K562 (cell line): Measurements from ENCODE around the gene LAMB4. TPM values are rescaled to one million over a fixed set of nuclear protein-coding genes. Genes with fewer than 3 reads are reported as not detected.

ENCODE experiments used
- CAMTA2 ChIP-seq: fragments of 250-450 bp; sonication (Bioruptor Pico); conservative IDR thresholded peaks from 2 replicates; pipeline ENCODE4 v1.5.1; 2022
- CBFA2T3 ChIP-seq: fragments of 450-650 bp; IDR thresholded peaks from 2 replicates; pipeline ENCODE4 v1.6.1; 2017
- CEBPG ChIP-seq, 3 experiments: fragments of 200-800 bp in 1 of 3; sonication (Bioruptor generic) in 1 of 3; sonication (generic) in 1 of 3; formaldehyde crosslinking in 1 of 3; IDR thresholded peaks in 2 of 3; conservative IDR thresholded peaks in 1 of 3; 2 replicates each; pipeline versions ENCODE4 v1.6.1 to v1.8.0; 2016 to 2022; ENCODE audit warnings: missing compliant biosample characterization in 2 of 3, missing genetic modification characterization in 2 of 3, mild to moderate bottlenecking in 1 of 3, missing genetic modification reagents in 1 of 3
- ETV6 ChIP-seq, 3 experiments: fragments of 150-350 bp in 1 of 3; sonication (generic) in 1 of 3; formaldehyde crosslinking in 1 of 3; IDR thresholded peaks; 2 replicates each; pipeline versions ENCODE4 v1.6.1 to v1.8.0; 2014 to 2022; ENCODE audit warnings: borderline replicate concordance in 2 of 3, low read depth in 2 of 3, antibody characterized with exemption in 1 of 3, low read length in 1 of 3, mild to moderate bottlenecking in 1 of 3, missing genetic modification reagents in 1 of 3
- FOSL1 ChIP-seq: fragments of 200-800 bp; sonication (Bioruptor generic); conservative IDR thresholded peaks from 2 replicates; pipeline ENCODE4 v1.6.1; 2016; ENCODE audit warnings: missing genetic modification characterization, missing compliant biosample characterization
- FOXM1 ChIP-seq, 2 experiments: fragments of 450-650 bp in 1 of 2; sonication (generic) in 1 of 2; formaldehyde crosslinking in 1 of 2; IDR thresholded peaks; 2 replicates each; pipeline versions ENCODE4 v1.6.1 to v1.9.0; 2017 to 2022; ENCODE audit warnings: low read depth in 2 of 2, mild to moderate bottlenecking in 2 of 2, missing genetic modification reagents in 1 of 2, moderate library complexity in 1 of 2
- HIVEP1 ChIP-seq: fragments of 250-450 bp; sonication (Bioruptor Pico); IDR thresholded peaks from 2 replicates; pipeline ENCODE4 v1.4.0; 2020; ENCODE audit warnings: mild to moderate bottlenecking
- NEUROD1 ChIP-seq: fragments of 150-350 bp; IDR thresholded peaks from 2 replicates; pipeline ENCODE4 v1.6.1; 2014; ENCODE audit warnings: borderline replicate concordance, low read length, low read depth; ENCODE audit not compliant: partially characterized antibody
- RAD51 ChIP-seq: fragments of 450-650 bp; IDR thresholded peaks from 2 replicates; pipeline ENCODE4 v1.7.1; 2016; ENCODE audit warnings: low read depth, mild to moderate bottlenecking, borderline replicate concordance
- RNF2 ChIP-seq: sonication (generic); IDR thresholded peaks from 2 replicates; pipeline ENCODE4 v1.6.1; 2016
- SIN3B ChIP-seq: fragments of 450-650 bp; IDR thresholded peaks from 2 replicates; pipeline ENCODE4 v1.6.1; 2017; ENCODE audit warnings: low read depth, mild to moderate bottlenecking, moderate library complexity
- TBL1XR1 ChIP-seq, 2 experiments: IDR thresholded peaks; 2 replicates each; pipeline ENCODE4 v1.6.1; 2012; ENCODE audit warnings: improper control_type of control experiment in 2 of 2, low read length in 2 of 2, mild to moderate bottlenecking in 1 of 2
- TEAD4 ChIP-seq, 2 experiments: sonication (generic) in 1 of 2; formaldehyde crosslinking in 1 of 2; IDR thresholded peaks; 2 replicates each; pipeline versions ENCODE4 v1.6.1 to v1.8.0; 2012 to 2022; ENCODE audit warnings: borderline replicate concordance in 1 of 2, inconsistent platforms in 1 of 2, low read length in 1 of 2, mild to moderate bottlenecking in 1 of 2, missing genetic modification reagents in 1 of 2
- ZNF780A ChIP-seq: fragments of 250-450 bp; sonication (Bioruptor Pico); IDR thresholded peaks from 2 replicates; pipeline ENCODE4 v1.5.0; 2021; ENCODE audit warnings: mild to moderate bottlenecking
- polyA plus RNA-seq, 8 experiments: library from polyadenylated mRNA; depleted of rRNA in 4 of 8; stranded (reverse) in 5 of 8; unstranded in 3 of 8; fragments of >200 nt; fragmentation: Nextera tagmentation in 2 of 8; fragmentation: Illumina TruSeq in 1 of 8; extraction: Ambion mirVana in 2 of 8; extraction: Trizol in 1 of 8; gene quantifications; 2 replicates each; pipeline versions ENCODE4 v1.2.1 to v1.2.3, GENCODE V29; 2011 to 2014; ENCODE audit warnings: inconsistent platforms in 1 of 8, missing spikeins in 1 of 8
- total RNA-seq, 7 experiments: library from RNA; depleted of rRNA in 6 of 7; stranded (reverse); fragments of >200 nt in 6 of 7; fragmentation: Illumina TruSeq in 2 of 7; extraction: Trizol in 2 of 7; gene quantifications; 2 replicates each; pipeline versions ENCODE4 v1.2.1 to v1.2.3, GENCODE V29; 2011 to 2021; ENCODE audit warnings: low replicate concordance in 1 of 7
- TF ChIP-seq, protein P1 (sequence below), 2 experiments: fragments of 450-650 bp; IDR thresholded peaks; 2 replicates each; pipeline ENCODE4 v1.6.1; 2016; ENCODE audit warnings: mild to moderate bottlenecking in 2 of 2, borderline replicate concordance in 1 of 2, low read depth in 1 of 2, moderate library complexity in 1 of 2

The LAMB4 gene
- total and polyA plus RNA-seq, 9 of the 15 experiments (the other 6 are each of a cell fraction or from before 2014, with no cell fraction given) = 0.06 to 0.13 (median 0.07) TPM; not detected in 6

DNA sequence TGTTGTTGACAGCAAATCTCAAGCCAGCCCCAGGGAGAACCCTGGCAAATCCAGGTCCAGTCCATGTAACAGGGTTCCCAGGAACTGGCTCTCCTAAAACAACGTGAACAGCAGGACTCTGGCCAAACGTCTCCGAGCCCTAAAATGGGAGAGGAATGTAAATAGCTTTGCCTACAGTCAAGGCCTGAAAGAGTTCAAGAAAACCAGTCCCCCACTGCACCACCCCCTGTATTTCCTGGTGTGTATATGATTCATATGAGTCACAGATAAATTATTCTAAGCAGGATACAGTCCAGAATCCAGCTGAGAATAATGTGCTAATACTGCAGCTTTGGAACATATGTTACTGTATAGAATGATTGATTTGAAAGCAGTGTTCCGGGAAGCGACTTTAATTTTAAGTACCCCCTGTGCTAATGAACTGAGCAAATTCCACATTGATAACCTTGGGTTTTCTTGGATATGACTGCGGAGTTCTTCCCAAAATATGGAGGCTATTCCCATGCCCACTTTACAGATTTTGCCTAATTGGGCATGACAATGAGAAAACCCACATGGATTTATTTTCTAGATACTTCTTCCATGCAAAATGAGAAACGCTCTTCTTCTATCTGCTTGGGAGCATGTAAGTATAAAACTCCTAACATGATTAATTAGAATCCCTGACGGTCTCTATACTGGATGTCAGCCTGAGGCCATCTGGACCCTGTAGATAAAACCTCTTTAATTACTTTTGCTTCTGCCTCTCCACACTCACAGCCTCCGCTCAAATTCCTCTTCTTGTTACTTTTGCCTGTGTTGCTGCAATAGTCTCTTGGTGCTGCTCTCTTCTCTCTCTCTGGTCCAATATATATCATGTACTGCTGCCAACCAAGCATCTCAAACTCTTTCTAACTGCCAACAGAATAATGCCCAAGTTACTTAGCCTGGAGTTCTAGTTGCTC, 50.2 kb downstream of the LAMB4 start (continued):
- TF ChIP-seq TBL1XR1 (IDR thresholded peaks at IDR 0.05; ENCODE audit: low read length in 2 of 2) (peak in 1 of 2 experiments; percentile 66; a peak in 1 of 4 replicates), RNF2 (peak; percentile 55; the same call in 1 of the 2 replicates), CAMTA2 (CRISPR knock-in tag) (no peak), RAD51 (peak; percentile 16; the same call in 1 of the 2 replicates), SIN3B (0 out of 2 replicates have a peak, but pooled peaks have one; percentile 9), ETV6 (IDR thresholded peaks at IDR 0.05; ENCODE audit: borderline replicate concordance in 1 of 2, low read depth in 2 of 2, low read length in 1 of 2) (no peak), ETV6 (CRISPR knock-in tag; IDR thresholded peaks at IDR 0.05; ENCODE audit: borderline replicate concordance) (no peak), TEAD4 (IDR thresholded peaks at IDR 0.05; ENCODE audit: low read length) (peak; percentile 95), TEAD4 (CRISPR knock-in tag; IDR thresholded peaks at IDR 0.05; ENCODE audit: borderline replicate concordance) (no peak), NEUROD1 (peak; percentile 53), FOSL1 (tag) (peak; percentile 45), CBFA2T3 (peak; percentile 94), CEBPG (CRISPR knock-in tag; IDR thresholded peaks at IDR 0.05) (peak; percentile 29; the same call in 1 of the 2 replicates), CEBPG (tag; conservative IDR thresholded peaks at IDR 0.05 in 1 of 2, IDR thresholded peaks at IDR 0.05 in 1 of 2) (peak; percentile 68 to 70; a peak in 3 of 4 replicates), ZNF780A (CRISPR knock-in tag) (no peak), HIVEP1 (CRISPR knock-in tag) (no peak), FOXM1 (IDR thresholded peaks at IDR 0.05; ENCODE audit: low read depth) (peak; percentile 84), FOXM1 (CRISPR knock-in tag; IDR thresholded peaks at IDR 0.05; ENCODE audit: low read depth) (no peak)
- TF ChIP-seq, protein P1, sequence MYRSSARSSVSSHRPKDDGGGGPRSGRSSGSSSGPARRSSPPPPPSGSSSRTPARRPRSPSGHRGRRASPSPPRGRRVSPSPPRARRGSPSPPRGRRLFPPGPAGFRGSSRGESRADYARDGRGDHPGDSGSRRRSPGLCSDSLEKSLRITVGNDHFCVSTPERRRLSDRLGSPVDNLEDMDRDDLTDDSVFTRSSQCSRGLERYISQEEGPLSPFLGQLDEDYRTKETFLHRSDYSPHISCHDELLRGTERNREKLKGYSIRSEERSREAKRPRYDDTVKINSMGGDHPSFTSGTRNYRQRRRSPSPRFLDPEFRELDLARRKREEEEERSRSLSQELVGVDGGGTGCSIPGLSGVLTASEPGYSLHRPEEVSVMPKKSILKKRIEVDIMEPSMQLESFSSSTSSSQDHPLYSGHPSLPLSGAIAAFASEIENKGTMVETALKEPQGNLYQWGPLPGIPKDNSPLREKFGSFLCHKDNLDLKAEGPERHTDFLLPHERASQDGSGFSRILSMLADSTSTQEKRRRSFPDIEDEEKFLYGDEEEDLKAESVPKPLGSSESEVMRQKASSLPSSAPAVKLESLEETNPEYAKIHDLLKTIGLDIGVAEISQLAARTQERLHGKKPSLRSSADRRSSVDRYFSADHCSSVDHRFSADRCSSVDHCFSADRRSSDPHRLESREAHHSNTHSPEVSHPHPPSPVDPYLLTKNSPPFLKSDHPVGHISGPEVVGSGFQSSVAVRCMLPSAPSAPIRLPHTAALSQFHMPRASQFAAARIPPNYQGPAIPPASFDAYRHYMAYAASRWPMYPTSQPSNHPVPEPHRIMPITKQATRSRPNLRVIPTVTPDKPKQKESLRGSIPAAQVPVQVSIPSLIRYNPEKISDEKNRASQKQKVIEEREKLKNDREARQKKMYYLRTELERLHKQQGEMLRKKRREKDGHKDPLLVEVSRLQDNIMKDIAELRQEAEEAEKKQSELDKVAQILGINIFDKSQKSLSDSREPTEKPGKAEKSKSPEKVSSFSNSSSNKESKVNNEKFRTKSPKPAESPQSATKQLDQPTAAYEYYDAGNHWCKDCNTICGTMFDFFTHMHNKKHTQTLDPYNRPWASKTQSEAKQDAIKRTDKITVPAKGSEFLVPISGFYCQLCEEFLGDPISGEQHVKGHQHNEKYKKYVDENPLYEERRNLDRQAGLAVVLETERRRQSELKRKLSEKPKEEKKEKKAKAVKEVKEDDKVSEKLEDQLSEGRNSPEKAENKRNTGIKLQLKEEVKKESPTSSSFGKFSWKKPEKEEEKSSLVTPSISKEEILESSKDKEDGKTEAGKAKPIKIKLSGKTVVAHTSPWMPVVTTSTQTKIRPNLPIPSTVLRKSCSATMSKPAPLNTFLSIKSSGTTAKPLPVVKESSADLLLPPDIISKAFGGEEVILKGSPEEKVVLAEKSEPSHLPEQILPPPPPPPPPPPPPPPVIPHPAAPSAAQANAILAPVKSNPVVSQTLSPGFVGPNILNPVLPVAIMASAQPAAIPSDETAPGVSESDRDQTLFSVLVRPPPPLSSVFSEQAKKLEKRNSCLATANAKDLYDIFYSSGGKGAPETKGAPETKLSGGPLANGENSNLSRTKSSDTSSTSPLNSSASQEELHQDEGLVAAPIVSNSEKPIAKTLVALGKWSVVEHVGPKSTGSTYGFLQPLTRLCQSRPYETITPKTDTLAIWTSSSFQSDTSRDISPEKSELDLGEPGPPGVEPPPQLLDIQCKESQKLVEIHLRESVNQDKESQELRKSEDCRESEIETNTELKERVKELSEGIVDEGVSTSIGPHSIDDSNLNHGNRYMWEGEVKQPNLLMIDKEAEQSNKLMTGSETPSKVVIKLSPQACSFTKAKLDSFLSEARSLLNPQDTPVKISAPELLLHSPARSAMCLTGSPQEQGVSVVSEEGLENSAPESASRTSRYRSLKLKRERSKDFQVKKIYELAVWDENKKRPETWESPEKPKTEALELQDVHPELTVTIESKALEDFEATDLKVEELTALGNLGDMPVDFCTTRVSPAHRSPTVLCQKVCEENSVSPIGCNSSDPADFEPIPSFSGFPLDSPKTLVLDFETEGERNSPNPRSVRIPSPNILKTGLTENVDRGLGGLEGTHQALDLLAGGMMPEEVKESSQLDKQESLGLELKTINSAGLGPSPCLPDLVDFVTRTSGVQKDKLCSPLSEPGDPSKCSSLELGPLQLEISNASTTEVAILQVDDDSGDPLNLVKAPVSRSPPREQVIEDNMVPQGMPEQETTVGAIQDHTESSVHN (IDR thresholded peaks at IDR 0.05; ENCODE audit: borderline replicate concordance in 1 of 2, low read depth in 1 of 2) = peak in 1 of 2 experiments; percentile 18; a peak in 1 of 4 replicates
